Measurements from ENCODE around the gene ICA1L. TPM values are rescaled to one million over a fixed set of nuclear protein-coding genes. Genes with fewer than 3 reads are reported as not detected.
A peak's percentile ranks its signal among the peaks of the same experiment; 100 is the strongest.

The ICA1L gene
- total RNA-seq, 1 donor from 2014 or later, result 10.2 TPM

DNA sequence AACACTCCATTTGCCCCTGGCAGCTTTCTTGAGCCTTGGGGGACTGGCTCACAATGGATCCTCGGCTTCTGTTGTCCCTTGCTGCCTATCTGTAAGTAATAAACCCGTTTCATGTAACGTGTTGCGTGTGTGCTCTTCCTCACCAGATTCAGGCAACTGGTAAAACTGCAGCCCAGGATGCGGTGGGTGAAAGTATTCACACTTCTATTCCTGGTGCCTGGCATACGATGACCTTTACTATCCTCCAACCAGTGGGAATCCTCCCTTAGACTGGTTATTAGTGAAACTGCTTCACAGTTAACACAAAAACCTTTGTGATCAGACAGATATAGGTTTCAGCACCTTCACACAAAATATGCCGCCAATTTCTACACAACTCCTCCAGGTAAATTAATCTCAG, 13.6 kb upstream of the ICA1L start:
- ATAC-seq (ENCODE audit: low read depth), result no peak
- no peak for DNase-seq
- no peak overlapping the region for H3K4me3 Mint-ChIP-seq
- CTCF ChIA-PET, result no interaction called here
- no peaks in the 10 kb centered on the region for H3K27me3 Mint-ChIP-seq
- peaks cover 61% of the 10 kb centered on the region for H3K36me3 Mint-ChIP-seq (ENCODE audit: low read depth)
- no peaks in the 10 kb centered on the region for H3K9me3 Mint-ChIP-seq
- no peaks in the 10 kb centered on the region for H3K4me1 Mint-ChIP-seq
- POLR2A ChIA-PET, result no interaction called here
- H3K27ac Mint-ChIP-seq, result no peak overlapping the region
- intact Hi-C loops (cut with micrococcal nuclease), result no loop called here
- no peak for TF ChIP-seq CTCF (IDR thresholded peaks at IDR 0.05)

GRCh38 chr2:202883987-202884675, 12.6 kb upstream of the ICA1L start:
- intact Hi-C loops (cut with micrococcal nuclease), result no loop called here
- Mint-ChIP-seq H3K4me3 (no peak overlapping the region), H3K27ac (no peak overlapping the region), H3K27me3 (no peaks in the 10 kb centered on the region), H3K36me3 (ENCODE audit: low read depth) (peaks cover 55% of the 10 kb centered on the region), H3K4me1 (no peaks in the 10 kb centered on the region), H3K9me3 (no peaks in the 10 kb centered on the region)
- TF ChIP-seq CTCF (IDR thresholded peaks at IDR 0.05), result no peak
- ChIA-PET CTCF (no interaction called here), POLR2A (no interaction called here)
- no peak for DNase-seq
- ATAC-seq (ENCODE audit: low read depth), result no peak

- TF ChIP-seq CTCF (IDR thresholded peaks at IDR 0.05), result no peak
- H3K36me3 Mint-ChIP-seq (ENCODE audit: low read depth), result peaks cover 44% of the 10 kb centered on the region
- H3K4me3 Mint-ChIP-seq, result no peak overlapping the region
- intact Hi-C loops (cut with micrococcal nuclease), result no loop called here
- POLR2A ChIA-PET, result no interaction called here
- no peaks in the 10 kb centered on the region for H3K9me3 Mint-ChIP-seq
- no peak overlapping the region for H3K27ac Mint-ChIP-seq
- H3K4me1 Mint-ChIP-seq, result no peaks in the 10 kb centered on the region
- no peak for DNase-seq
- H3K27me3 Mint-ChIP-seq, result no peaks in the 10 kb centered on the region
- no peak for ATAC-seq (ENCODE audit: low read depth)
- CTCF ChIA-PET, result no interaction called here
Observed at GRCh38 chr2:202881570-202881969, 10.0 kb upstream of the ICA1L start.

- TF ChIP-seq CTCF (IDR thresholded peaks at IDR 0.05), result no peak
- Mint-ChIP-seq H3K36me3 (ENCODE audit: low read depth) (peaks cover 18% of the 10 kb centered on the region), H3K27ac (no peak overlapping the region), H3K4me3 (no peak overlapping the region), H3K27me3 (no peaks in the 10 kb centered on the region), H3K9me3 (no peaks in the 10 kb centered on the region), H3K4me1 (no peaks in the 10 kb centered on the region)
- ATAC-seq (ENCODE audit: low read depth) (no peak), DNase-seq (no peak)
- ChIA-PET CTCF (no interaction called here), POLR2A (no interaction called here)
- intact Hi-C loops (cut with micrococcal nuclease), result no loop called here
Observed at GRCh38 chr2:202877699-202878098, 6.1 kb upstream of the ICA1L start.

GRCh38 chr2:202870431-202871299, 901 bp downstream of the ICA1L start:
- ATAC-seq (ENCODE audit: low read depth) (peak; percentile 81), DNase-seq (peak; percentile 53)
- intact Hi-C loops (cut with micrococcal nuclease), result loop anchor here (1.0 to 2.0 kb wide), 10 partner anchors 22 to 606 kb away; partner anchors contain the start of genes CYP20A1, FAM117B, NOP58 and WDR12
- Mint-ChIP-seq H3K4me1 (peaks cover 5% of the 10 kb centered on the region), H3K36me3 (ENCODE audit: low read depth) (peaks cover 2% of the 10 kb centered on the region), H3K27ac (peak overlapping the region; percentile 81), H3K27me3 (no peaks in the 10 kb centered on the region), H3K9me3 (no peaks in the 10 kb centered on the region), H3K4me3 (peak overlapping the region; percentile 92)
- CTCF ChIA-PET, result interaction anchor here (0.6 to 4.1 kb wide), 11 partner anchors 40 to 298 kb away, joined by 3 to 52 read pairs (median 4); partner anchors contain the start of gene FAM117B
- peak; percentile 12 for TF ChIP-seq CTCF (IDR thresholded peaks at IDR 0.05)
- POLR2A ChIA-PET, result interaction anchor here (0.6 to 3.8 kb wide), 12 partner anchors 9 to 368 kb away, joined by 3 to 36 read pairs (median 4); partner anchors contain the start of genes CARF, CYP20A1, FAM117B and WDR12
